Right ventricle myocardium superior (tissue), 1 donor: Measurements from ENCODE around the gene SNX18. TPM values are rescaled to one million over a fixed set of nuclear protein-coding genes. Genes with fewer than 3 reads are reported as not detected.
"Not testable (repeated sequence)": the region's sequence is repeated elsewhere in the genome, so short reads cannot be mapped to it uniquely, and the experiment has no call there.

Experiments
- ATAC-seq: fragments of 200-7000 bp; cut with Tn5 transposase; one replicate; pipeline ENCODE4 v1.9.1; 2020; ENCODE audit warnings: mild to moderate bottlenecking; ENCODE audit not compliant: poor library complexity
- DNase-seq: peaks from one replicate; pipeline ENCODE4 v3.0.0-alpha.2; 2020
- intact Hi-C: fragments of 100-400 bp; cut with DNase I; formaldehyde crosslinking; loops from one replicate; pipeline ENCODE4 v1.11.2; 2022
- long read RNA-seq: library from polyadenylated mRNA; unstranded; transcript quantifications from one replicate; pipeline ENCODE4 v2.0.0, GENCODE V29; 2021
- total RNA-seq: library from RNA; stranded (reverse); fragmentation: NEBNext Ultra II Directional; extraction: Animal tissue kit (Norgen Biotek cat#: 25700); gene quantifications from one replicate; pipeline ENCODE4 v1.2.1, GENCODE V29; 2021
- donor health status: DM: no; HTN: yes; CAD: no; lungs with severe emphysema.

The SNX18 gene
- 24.9 TPM for total RNA-seq
- long read RNA-seq, full-length matches to known transcripts = 9 of 15 reads
- long read RNA-seq, partial matches to known transcripts = 0 of 15 reads
- long read RNA-seq, other reads (novel, unspliced or antisense) = 6 of 15 reads

DNA sequence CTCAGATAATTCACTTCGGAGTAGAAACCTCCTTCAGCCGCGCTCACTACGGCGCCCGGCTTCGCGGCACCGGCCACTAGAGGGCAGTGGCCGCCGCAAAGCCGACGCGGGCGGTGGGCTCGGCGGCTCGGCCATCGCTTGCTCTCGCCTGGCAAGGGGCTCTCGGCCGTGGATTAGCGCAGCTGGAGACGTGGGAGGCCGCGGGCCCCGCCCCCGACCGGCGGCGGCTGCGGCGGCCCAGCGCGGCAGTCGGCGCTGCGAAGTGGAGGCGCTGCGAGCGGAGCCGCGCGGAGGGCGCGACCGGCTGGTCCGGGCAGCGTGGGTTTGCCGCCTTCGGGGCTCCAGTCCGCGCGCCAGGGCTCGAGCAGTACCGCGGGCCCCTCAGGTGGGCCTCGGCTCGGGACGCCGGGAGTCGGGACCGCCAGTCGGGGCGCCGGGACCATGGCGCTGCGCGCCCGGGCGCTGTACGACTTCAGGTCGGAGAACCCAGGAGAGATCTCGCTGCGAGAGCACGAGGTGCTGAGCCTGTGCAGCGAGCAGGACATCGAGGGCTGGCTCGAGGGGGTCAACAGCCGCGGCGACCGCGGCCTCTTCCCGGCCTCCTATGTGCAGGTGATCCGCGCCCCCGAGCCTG is at the start of gene SNX18:
Gene SNX18, plus strand, starts transcription at position 248 of the 634 bp plus-strand sequence. Its CDS starts 194 bp downstream, at position 442.
- peak; percentile 95 for DNase-seq
- peak; percentile 92 for ATAC-seq
- intact Hi-C loops = loop anchor here (2.0 to 10.0 kb wide), 4 partner anchors 65 to 351 kb away; no protein-coding TSS in a partner anchor

DNA sequence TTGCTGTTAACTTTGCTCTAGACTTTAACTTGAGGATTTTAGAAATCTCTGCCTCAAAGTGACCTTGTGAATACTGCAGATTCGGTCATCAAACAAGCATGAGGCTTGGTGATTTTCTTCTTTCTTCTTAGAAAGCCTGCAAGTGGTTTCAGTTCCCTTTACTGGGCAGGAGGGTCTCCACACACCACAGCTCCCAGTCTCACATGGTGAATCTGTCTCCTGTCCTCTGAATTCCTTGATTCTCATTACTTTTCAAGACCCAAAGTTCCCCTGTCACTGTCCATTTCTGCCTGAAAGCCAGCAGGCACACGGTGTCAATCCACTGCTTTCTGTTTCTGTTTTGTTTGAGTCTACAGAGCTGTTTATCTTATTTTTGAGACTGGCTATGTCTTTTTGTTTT is 47.9 kb upstream of the SNX18 start:
- ATAC-seq (peak; percentile 69), DNase-seq (no peak)
- intact Hi-C loops = no loop called here

GRCh38 chr5:54470128-54470527 is 47.4 kb upstream of the SNX18 start:
- DNase-seq (no peak), ATAC-seq (no peak)
- intact Hi-C loops = no loop called here

- DNase-seq (no peak), ATAC-seq (peak; percentile 60)
- intact Hi-C loops = no loop called here
These were observed 46.9 kb upstream of the SNX18 start for GRCh38 chr5:54470677-54471076.

GRCh38 chr5:54471398-54471797 is 46.2 kb upstream of the SNX18 start:
- DNase-seq (no peak), ATAC-seq (no peak)
- intact Hi-C loops = no loop called here

DNA sequence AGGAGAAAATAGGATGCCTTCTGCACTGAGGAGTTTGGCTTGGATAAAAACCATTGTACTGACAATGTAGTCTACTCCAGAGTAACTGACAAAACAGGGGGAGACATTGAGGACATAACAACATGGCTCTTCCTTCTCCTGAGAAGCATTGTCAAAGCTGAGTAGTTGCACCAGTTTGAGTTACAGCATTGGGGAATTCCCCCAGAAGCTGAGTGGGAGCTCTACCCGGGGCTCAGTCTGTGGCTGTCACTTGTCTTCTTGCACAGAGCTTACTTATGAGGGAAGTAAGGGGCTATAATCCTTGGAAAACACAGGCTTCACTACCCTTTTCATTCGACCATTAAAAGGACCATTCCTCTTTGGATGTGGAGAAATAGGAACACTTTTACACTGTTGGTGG is 40.9 kb upstream of the SNX18 start:
- no peak for ATAC-seq
- no peak for DNase-seq
- intact Hi-C loops = no loop called here

GRCh38 chr5:54477941-54478478 is 39.5 kb upstream of the SNX18 start:
- ATAC-seq = no peak
- DNase-seq = no peak
- intact Hi-C loops = no loop called here

DNA sequence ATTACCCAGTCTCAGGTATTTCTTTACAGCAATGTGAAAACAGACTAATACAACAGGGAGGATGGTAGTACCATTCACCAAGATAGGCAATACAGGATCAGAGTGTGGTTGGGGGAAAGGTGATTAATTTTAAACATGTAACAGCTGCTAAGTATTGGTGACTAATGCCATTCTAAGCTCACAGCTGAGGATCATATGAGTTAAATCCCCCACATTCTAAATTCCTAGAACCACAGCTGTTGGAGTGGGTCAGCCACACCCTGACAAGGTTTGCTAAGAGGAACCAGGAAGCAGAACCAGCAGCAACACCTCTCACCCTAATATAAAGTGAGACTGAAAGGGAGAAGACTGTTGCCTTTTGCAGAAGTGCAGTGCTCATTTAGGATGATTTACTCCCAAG is 37.3 kb upstream of the SNX18 start:
- no peak for ATAC-seq
- no peak for DNase-seq
- intact Hi-C loops = no loop called here

DNA sequence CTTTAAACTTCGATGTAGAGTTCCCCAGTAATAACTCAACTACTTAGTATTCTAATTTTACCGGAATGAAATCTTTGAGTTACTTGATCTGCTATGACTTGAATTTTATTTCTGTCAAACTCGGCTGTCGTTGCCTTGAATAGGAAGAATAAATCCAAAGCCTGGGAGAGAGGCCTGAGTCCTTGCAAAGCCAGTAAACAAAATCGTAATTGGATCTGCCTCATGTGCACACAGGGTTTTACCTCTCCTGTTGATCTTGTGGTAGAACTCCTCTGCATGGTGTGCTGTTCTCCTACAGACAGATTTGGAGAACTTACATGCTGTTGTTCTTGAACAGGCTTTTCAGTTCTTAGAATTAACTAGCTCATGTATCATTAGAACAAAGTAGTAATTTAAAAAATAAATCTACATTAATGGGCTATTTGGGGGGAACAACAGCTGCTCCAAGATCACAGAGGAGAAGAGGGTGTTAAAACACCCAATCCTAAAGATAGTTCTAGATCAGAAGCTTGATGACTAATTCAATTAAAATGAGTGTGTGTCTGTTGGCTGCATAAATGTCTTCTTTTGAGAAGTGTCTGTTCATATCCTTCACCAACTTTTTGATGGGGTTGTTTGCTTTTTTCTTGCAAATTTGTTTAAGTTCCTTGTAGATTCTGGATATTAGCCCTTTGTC is 33.2 kb upstream of the SNX18 start:
- DNase-seq = no peak
- intact Hi-C loops = no loop called here
- ATAC-seq = no peak

DNA sequence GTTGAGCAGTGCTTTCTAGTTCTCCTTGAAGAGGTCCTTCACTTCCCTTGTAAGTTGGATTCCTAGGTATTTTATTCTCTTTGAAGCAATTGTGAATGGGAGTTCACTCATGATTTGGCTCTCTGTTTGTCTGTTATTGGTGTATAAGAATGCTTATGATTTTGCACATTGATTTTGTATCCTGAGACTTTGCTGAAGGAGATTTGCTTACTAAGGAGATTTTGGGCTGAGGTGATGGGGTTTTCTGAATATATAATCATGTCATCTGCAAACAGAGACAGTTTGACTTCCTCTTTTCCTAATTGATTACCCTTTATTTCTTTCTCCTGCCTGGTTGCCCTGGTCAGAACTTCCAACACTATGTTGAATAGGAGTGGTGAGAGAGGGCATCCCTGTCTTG is 31.9 kb upstream of the SNX18 start:
- DNase-seq, intact Hi-C loops, ATAC-seq: not testable (repeated sequence)

DNA sequence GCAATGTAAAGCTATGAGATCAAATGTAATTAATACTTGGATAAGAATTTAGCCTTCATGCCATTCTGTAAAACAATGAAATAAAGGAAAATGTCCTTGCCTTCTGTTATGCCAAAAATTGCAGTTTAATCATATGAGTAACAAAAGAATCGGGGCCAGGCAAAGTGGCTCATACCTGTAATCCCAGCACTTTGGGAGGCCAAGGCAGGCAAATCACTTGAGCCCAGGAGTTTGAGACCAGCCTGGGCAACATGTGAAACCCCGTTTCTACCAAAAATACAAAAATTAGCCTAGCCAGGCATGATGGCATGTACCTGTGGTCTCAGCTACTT is 27.9 kb upstream of the SNX18 start:
- ATAC-seq, intact Hi-C loops, DNase-seq: not testable (repeated sequence)

DNA sequence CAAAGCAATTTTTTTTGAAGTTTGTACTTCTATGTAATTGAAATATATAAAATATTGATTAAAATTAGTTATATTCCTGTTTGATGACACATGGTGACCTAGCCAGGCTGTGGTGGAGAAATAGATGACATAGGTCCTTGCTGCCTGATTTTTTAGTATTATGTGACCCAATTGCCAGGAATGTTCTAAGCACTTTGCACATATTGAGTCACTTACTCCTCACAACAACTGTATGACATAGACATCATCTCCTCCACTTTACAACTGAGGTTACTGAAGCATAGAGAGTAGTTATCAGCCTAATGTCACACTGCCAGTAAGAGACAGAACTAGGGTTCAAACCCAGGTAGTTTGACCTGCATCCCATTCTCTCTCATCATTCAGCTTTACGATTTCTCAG is 26.2 kb upstream of the SNX18 start:
- intact Hi-C loops = loop anchor here (5.0 to 10.0 kb wide), 2 partner anchors 67 to 239 kb away; no protein-coding TSS in a partner anchor
- ATAC-seq = no peak
- no peak for DNase-seq

- DNase-seq (no peak), ATAC-seq (no peak)
- intact Hi-C loops = loop anchor here (5.0 to 10.0 kb wide), 2 partner anchors 67 to 240 kb away; no protein-coding TSS in a partner anchor
These were observed 25.4 kb upstream of the SNX18 start for GRCh38 chr5:54492178-54492577.

GRCh38 chr5:54495027-54495426 is 22.5 kb upstream of the SNX18 start:
- no peak for ATAC-seq
- intact Hi-C loops = loop anchor here (10.0 kb wide), 1 partner anchor 70 kb away; no protein-coding TSS in a partner anchor
- no peak for DNase-seq

DNA sequence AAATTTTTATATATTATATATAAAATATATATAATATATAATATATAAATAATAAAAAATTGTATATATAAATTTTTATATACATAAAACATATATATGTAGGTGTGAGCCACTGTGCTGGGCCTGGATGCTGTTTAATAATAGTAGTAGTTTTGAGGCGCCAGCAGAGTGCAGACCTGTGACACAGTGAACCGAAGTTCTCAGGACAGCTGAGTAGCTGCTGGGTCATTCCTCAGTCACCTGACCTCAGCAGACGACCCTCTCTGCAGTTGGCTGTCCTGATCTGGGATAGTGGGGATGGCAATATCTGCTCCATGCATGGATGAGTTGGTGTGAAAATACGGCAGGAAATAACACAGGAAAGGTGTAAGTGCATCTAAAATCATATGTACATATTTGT is 3.3 kb upstream of the SNX18 start:
- ATAC-seq (no peak), DNase-seq (no peak)
- intact Hi-C loops = loop anchor here (10.0 kb wide), 1 partner anchor 231 kb away; no protein-coding TSS in a partner anchor

DNA sequence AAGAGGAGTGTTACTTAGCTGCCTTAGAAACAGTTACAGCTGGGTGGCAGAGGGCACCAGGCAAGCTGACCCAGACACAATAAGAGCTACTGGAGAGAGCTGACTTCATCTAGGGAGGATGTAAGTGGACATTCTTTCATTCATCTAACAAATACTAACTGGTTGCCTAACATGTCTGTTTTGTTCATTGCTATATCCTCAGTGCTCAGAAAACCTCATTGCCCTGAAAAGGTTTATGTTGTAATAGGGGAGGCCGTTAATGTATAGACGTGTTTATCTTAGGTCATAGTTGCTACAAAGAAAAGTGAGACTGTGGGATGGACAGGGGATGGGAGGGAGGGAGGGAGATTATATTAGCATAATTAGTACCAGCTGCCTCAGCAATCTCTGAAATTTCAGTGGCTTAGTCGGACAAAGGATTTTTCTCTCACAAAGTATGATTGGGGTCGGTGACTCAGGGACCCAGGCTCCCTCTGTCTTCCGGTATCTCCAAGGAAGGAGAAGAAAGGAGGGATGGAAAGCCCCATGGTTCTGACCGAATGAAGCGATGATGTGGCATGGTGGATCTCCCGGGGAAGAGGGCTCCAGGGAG is 2.6 kb upstream of the SNX18 start:
- DNase-seq (no peak), ATAC-seq (no peak)
- intact Hi-C loops = loop anchor here (5.0 to 10.0 kb wide), 2 partner anchors 67 to 230 kb away; no protein-coding TSS in a partner anchor

DNA sequence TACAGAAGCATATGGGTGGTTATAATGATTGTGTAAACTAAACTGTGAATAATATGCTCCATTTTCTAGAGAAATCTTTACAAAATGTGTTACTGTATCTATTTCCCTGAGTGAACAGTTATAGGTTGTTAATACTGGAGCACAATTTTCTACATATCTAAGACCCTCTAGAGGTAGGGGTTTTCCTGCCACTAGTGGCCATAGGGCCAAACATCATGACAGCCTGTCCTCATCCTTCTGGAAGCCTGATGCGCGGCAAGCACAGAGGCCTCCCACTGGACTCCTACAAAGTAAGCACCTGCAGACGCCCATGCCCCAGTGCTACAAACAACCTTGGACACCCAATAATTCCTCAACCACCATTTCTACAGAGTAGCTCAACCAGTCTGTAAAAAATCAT is 1.9 kb upstream of the SNX18 start:
- ATAC-seq (no peak), DNase-seq (no peak)
- intact Hi-C loops = loop anchor here (2.0 to 10.0 kb wide), 4 partner anchors 67 to 353 kb away; no protein-coding TSS in a partner anchor

DNA sequence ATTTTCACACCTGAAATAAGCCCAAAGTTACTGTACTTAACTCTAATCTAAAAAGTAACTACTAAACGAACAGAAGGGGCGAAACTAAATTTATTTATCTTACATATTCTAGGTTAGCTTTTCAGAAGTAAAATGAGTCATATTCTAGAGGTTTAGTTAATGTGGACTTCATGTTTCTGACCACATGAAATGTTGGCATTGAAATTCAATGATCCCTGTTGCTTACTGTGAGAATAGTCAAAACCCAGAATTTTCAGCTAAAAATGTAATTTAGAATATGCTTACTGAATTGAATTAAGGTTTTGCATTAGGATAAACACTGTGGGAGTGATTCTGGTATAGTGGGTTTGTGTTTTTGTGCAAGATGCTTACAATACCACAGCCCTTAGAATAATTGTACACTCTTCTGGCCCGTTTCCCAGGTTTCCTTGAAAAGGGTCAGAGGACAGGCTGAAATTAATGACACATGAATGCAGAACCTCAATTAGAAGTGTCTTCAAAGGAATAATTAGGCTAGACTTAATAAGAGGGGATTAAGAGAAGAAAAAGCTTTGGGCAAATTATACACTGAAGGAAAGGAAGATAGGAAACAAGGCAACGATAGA is 1.4 kb upstream of the SNX18 start:
- DNase-seq (no peak), ATAC-seq (no peak)
- intact Hi-C loops = loop anchor here (2.0 to 10.0 kb wide), 4 partner anchors 66 to 353 kb away; no protein-coding TSS in a partner anchor

- intact Hi-C loops = loop anchor here (2.0 to 10.0 kb wide), 4 partner anchors 65 to 352 kb away; no protein-coding TSS in a partner anchor
- peak; percentile 4 for ATAC-seq
- no peak for DNase-seq
These were observed 416 bp upstream of the SNX18 start for GRCh38 chr5:54517174-54517511.
